Kidney epithelial cell (primary cell): Measurements from ENCODE around the gene FOXE1. TPM values are rescaled to one million over a fixed set of nuclear protein-coding genes. Genes with fewer than 3 reads are reported as not detected.
A peak's percentile ranks its signal among the peaks of the same experiment; 100 is the strongest.

Source experiments
- DNase-seq: peaks from one replicate; pipeline ENCODE4 v3.0.0-alpha.2; 2010; ENCODE audit warnings: low read depth
- H3K27me3 ChIP-seq: 2 replicates; pipeline ENCODE4 v1.6.0; 2011; ENCODE audit warnings: low read length; ENCODE audit not compliant: control insufficient read depth, insufficient read depth
- H3K36me3 ChIP-seq: 2 replicates; pipeline ENCODE4 v1.5.1; 2011; ENCODE audit warnings: low read length; ENCODE audit not compliant: control insufficient read depth, insufficient read depth
- H3K4me3 ChIP-seq: 2 replicates; pipeline ENCODE4 v1.5.1; 2011; ENCODE audit warnings: low read depth, mild to moderate bottlenecking, control low read depth, low read length
- total RNA-seq: library from RNA; depleted of rRNA; stranded (reverse); fragments of >200 nt; gene quantifications from 2 replicates; pipeline ENCODE4 v1.2.3, GENCODE V29; 2015
- TF ChIP-seq, protein P1 (sequence below): IDR thresholded peaks from 2 replicates; pipeline ENCODE4 v1.5.1; 2011; ENCODE audit warnings: mild to moderate bottlenecking, moderate library complexity, low read length, control low read depth, inconsistent platforms; ENCODE audit not compliant: insufficient read depth, poor library complexity, severe bottlenecking

Gene FOXE1
- total RNA-seq, 1 donor from 2014 or later: 0.04 TPM

DNA sequence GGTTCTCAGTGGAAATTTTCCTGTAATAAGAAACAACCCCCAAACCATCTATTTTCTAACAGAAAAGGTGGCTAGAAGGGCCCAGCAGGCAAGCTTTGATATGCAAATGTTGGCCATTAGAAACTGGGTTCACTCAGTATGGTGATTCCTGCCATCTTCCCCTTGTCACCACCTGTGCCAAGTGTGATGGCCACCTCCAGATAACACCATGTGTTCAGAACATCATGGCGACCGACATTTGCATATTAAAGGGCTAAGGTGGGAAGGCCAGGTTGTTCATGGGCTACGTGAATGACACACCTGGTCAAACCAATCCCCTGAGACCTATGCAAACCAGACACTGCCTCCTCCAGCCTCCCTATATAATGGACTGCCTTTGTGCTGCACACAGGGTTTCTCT is 20.4 kb downstream of the FOXE1 start:
- DNase-seq: no peak
- TF ChIP-seq, protein P1, sequence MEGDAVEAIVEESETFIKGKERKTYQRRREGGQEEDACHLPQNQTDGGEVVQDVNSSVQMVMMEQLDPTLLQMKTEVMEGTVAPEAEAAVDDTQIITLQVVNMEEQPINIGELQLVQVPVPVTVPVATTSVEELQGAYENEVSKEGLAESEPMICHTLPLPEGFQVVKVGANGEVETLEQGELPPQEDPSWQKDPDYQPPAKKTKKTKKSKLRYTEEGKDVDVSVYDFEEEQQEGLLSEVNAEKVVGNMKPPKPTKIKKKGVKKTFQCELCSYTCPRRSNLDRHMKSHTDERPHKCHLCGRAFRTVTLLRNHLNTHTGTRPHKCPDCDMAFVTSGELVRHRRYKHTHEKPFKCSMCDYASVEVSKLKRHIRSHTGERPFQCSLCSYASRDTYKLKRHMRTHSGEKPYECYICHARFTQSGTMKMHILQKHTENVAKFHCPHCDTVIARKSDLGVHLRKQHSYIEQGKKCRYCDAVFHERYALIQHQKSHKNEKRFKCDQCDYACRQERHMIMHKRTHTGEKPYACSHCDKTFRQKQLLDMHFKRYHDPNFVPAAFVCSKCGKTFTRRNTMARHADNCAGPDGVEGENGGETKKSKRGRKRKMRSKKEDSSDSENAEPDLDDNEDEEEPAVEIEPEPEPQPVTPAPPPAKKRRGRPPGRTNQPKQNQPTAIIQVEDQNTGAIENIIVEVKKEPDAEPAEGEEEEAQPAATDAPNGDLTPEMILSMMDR: no peak
- H3K36me3 ChIP-seq: no peaks in the 10 kb centered on the region

DNA sequence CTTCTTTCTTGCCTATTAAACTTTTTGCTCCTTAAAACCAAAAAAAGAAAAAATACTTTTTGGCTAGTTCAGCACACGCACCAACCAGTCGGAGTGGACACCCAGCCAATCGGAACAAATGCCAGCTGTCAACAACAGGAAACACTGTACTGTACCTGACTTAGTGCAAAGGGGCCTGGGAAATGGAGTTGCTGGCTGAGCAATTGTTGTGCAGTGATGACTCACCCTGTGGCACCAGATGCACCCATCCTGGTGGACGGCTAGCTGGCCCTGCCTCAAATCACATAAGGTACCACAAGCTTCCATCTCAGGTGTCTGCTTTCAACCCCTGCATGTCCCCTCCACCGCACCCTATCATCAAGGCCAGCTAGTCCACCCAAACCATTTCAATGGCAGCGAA is 20.9 kb downstream of the FOXE1 start:
- TF ChIP-seq, protein P1: no peak
- no peaks in the 10 kb centered on the region for H3K27me3 ChIP-seq
- no peak overlapping the region for H3K4me3 ChIP-seq
- DNase-seq: peak; percentile 61
- no peaks in the 10 kb centered on the region for H3K36me3 ChIP-seq

More for the DNA sequence above, 20.4 kb downstream of the FOXE1 start:
- H3K27me3 ChIP-seq: no peaks in the 10 kb centered on the region
- H3K4me3 ChIP-seq: no peak overlapping the region

DNA sequence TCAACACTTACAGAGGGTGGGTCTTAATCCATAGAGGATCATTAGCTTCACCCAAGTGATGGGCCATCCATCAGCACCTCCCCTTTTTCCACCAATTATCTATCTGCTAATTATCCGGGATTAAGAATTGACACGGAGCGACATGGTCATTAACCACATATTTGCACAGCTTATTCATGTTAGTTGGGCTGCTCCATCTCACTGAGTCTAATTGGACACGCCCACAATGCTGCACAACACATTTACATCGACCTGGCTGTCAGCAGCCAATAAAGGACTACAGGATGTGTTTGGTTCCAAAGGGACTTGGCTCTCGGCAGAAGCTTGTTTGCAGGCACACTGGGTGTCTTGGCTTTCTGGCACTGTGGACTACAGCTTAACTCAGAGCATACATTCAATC is 21.6 kb downstream of the FOXE1 start:
- no peak for DNase-seq
- Histone ChIP-seq H3K36me3 (no peaks in the 10 kb centered on the region), H3K27me3 (no peaks in the 10 kb centered on the region), H3K4me3 (no peak overlapping the region)
- TF ChIP-seq, protein P1: no peak

DNA sequence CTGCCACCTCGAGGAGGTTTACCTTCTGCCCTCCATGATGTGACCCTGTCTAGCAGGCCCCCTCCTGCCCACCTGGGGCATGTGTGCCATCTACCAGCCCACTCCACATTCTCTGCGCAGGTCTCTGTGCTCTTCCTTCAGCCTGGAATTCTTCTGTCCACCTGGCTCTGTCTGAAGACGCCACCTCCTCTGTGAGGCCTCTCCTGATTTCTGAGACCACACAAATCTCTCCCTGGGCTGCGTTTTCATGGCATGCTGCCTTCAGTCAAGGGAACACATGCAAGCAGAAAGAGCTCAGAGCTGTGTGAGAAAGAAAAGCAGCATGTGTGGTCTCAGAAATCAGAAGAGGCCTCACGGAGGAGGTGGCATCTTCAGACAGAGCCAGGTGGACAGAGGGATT is 22.1 kb downstream of the FOXE1 start:
- no peak for DNase-seq
- no peaks in the 10 kb centered on the region for H3K36me3 ChIP-seq
- no peak overlapping the region for H3K4me3 ChIP-seq
- TF ChIP-seq, protein P1: no peak
- no peaks in the 10 kb centered on the region for H3K27me3 ChIP-seq

DNA sequence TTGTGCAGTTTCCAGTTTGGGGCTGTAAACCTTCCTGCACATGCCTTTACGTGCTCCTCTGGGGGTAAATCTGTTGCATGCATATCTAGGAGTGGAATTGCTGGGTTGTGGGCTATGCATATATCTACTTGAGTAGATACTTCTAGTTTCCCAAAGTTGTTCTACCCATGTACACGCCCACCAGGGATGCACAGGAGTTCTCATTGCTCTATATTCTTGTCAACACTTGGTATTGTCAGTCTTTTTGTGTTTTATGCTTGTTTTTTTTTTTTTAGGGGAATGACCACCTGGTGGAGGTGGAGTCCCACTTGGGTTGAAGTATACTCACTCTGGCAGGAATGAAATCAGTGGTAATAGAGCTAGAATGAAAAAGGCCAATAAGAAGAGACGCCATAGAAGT is 23.0 kb downstream of the FOXE1 start:
- Histone ChIP-seq H3K27me3 (no peaks in the 10 kb centered on the region), H3K36me3 (no peaks in the 10 kb centered on the region), H3K4me3 (no peak overlapping the region)
- DNase-seq: no peak
- TF ChIP-seq, protein P1: no peak

DNA sequence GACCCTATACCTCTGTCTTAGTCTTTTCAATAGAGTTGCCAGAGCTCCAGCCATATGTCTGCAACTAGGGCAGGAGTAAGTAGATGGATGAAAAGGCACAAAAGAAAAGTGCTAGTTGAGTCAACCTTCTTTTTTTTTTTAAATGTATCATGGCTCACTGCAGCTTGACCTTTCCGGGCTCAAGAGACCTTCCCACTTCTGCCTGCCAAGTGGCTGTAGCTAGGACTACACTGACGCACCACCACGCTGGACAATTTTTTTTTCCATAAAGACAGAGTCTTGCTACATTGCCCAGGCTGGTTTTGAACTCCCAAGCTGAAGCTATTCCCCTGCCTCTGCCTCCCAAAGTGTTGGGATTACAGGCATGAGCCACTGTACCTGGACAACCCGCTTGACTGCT is 27.3 kb downstream of the FOXE1 start:
- DNase-seq: no peak
- Histone ChIP-seq H3K4me3 (no peak overlapping the region), H3K27me3 (no peaks in the 10 kb centered on the region), H3K36me3 (no peaks in the 10 kb centered on the region)
- TF ChIP-seq, protein P1: no peak
